Measurements from ENCODE around the gene IGFBP5. TPM values are rescaled to one million over a fixed set of nuclear protein-coding genes. Genes with fewer than 3 reads are reported as not detected.
A peak's percentile ranks its signal among the peaks of the same experiment; 100 is the strongest.

Gene IGFBP5
- total RNA-seq, 2 experiments from 2014 or later = 0.08 to 0.14 TPM

DNA sequence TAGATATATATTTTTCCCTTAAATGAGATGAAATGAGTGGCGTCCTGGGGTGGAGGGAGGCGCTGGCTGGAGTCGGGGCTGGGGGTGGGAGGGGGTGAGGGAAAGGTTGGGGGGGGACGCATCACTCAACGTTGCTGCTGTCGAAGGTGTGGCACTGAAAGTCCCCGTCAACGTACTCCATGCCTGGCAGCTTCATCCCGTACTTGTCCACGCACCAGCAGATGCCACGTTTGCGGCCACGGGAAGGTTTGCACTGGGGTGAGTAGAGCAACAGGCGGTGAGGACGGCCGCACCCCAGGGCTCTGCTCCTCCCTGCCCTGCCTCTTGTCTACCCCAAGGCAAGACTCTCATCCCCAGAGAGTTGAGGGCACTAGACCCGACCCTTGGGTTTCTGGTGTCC is 18.7 kb downstream of the IGFBP5 start:
- H3K4me1 Mint-ChIP-seq = peaks cover 2% of the 10 kb centered on the region
- H3K9me3 Mint-ChIP-seq = no peaks in the 10 kb centered on the region
- no peak for DNase-seq
- peaks cover 3% of the 10 kb centered on the region for H3K27me3 Mint-ChIP-seq
- POLR2A ChIA-PET = no interaction called here
- no peak overlapping the region for H3K4me3 Mint-ChIP-seq
- no peak for ATAC-seq (ENCODE audit: low read depth)
- H3K27ac Mint-ChIP-seq = no peak overlapping the region
- no peaks in the 10 kb centered on the region for H3K36me3 Mint-ChIP-seq

DNA sequence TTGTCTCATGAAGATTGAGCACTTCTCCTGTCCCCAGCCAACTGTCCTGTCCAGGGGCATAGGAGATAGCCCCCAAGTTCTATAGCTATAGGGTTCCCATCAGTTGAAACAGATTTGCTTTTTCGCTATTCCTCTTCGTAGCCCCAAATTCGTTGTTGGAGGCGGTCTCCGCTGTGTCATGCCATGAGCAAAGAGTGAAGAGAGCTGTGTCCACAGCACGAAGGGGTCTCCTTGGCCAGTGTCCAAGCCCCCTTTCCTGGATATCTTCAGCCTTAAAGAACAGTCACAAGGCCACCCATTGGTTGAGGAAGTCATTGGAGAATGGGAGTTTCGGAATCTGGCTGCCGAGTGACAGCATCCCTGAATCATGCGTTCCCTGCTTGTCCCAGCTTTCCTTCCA is 21.0 kb downstream of the IGFBP5 start:
- no peak for DNase-seq
- POLR2A ChIA-PET = no interaction called here
- H3K27me3 Mint-ChIP-seq = peaks cover 3% of the 10 kb centered on the region
- ATAC-seq (ENCODE audit: low read depth) = no peak
- H3K9me3 Mint-ChIP-seq = no peaks in the 10 kb centered on the region
- no peaks in the 10 kb centered on the region for H3K4me1 Mint-ChIP-seq
- H3K27ac Mint-ChIP-seq = no peak overlapping the region
- no peaks in the 10 kb centered on the region for H3K36me3 Mint-ChIP-seq
- H3K4me3 Mint-ChIP-seq = no peak overlapping the region

DNA sequence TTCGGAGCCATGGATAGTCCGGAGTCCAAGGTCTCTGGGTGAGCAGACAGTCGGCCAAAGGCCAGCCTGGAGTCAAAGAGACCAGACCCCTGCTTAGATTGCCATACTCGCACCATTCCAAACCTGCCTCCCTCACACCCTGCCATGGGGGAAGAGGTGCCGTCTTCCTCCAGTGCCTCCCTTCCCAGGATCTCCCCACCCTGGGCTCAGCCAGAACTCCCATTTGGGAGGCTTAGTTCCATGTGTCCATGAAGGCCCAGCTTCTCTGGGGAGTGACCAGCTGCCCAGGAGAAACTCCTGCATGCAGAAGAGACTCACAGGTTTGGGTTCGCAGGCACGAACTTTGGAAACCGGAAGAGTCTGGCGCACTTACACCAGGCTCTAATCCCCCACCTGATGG is 21.7 kb downstream of the IGFBP5 start:
- no peak for ATAC-seq (ENCODE audit: low read depth)
- Mint-ChIP-seq H3K4me1 (no peaks in the 10 kb centered on the region), H3K36me3 (no peaks in the 10 kb centered on the region), H3K4me3 (no peak overlapping the region), H3K27ac (no peak overlapping the region), H3K9me3 (no peaks in the 10 kb centered on the region), H3K27me3 (peaks cover 3% of the 10 kb centered on the region)
- DNase-seq = no peak
- POLR2A ChIA-PET = no interaction called here

DNA sequence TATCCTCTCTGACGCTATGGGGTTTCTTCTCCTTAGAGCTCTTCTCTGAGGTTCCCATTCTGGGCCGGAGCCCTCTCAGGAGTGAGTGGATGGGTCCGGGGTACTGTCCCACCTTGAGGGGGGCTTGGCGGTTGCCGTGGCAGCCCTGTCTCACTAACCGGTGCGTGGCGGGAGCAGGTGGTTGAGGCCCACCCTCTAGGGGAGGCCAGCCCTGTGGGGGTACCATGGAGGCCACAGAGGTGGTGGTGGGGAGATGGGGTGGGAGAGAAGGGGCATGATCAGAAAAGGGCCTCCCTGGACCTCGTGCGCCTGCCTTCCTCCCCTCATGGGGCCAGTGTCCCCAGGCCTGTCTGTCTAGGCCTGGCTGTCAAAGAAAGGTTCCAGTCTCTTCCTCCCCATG is 22.3 kb downstream of the IGFBP5 start:
- H3K27ac Mint-ChIP-seq = no peak overlapping the region
- H3K4me3 Mint-ChIP-seq = no peak overlapping the region
- no peaks in the 10 kb centered on the region for H3K9me3 Mint-ChIP-seq
- no peaks in the 10 kb centered on the region for H3K4me1 Mint-ChIP-seq
- no peak for ATAC-seq (ENCODE audit: low read depth)
- no peak for DNase-seq
- POLR2A ChIA-PET = no interaction called here
- no peaks in the 10 kb centered on the region for H3K36me3 Mint-ChIP-seq
- peaks cover 5% of the 10 kb centered on the region for H3K27me3 Mint-ChIP-seq

DNA sequence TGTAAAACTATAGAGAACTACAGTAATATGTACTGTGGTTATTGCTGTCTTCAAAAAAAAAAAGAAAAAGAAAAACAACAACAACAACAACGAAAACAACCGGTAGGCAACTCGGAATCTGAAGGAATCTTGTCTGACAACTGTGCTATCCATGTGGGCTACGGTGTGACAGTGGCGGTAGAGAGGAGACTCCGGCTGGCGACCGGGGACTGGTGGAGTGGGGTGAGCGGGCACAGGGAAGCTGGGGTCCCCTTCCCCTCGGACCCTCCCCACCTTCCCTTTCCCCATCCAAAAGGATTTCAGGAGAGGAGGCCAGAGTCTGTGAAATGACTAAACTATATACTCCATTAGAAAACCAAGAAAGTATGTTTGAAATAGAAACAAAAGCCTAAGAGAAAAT is 22.9 kb downstream of the IGFBP5 start:
- Mint-ChIP-seq H3K27ac (no peak overlapping the region), H3K27me3 (peaks cover 5% of the 10 kb centered on the region), H3K9me3 (no peaks in the 10 kb centered on the region), H3K4me1 (no peaks in the 10 kb centered on the region), H3K4me3 (no peak overlapping the region), H3K36me3 (no peaks in the 10 kb centered on the region)
- DNase-seq = no peak
- ATAC-seq (ENCODE audit: low read depth) = no peak
- POLR2A ChIA-PET = no interaction called here

DNA sequence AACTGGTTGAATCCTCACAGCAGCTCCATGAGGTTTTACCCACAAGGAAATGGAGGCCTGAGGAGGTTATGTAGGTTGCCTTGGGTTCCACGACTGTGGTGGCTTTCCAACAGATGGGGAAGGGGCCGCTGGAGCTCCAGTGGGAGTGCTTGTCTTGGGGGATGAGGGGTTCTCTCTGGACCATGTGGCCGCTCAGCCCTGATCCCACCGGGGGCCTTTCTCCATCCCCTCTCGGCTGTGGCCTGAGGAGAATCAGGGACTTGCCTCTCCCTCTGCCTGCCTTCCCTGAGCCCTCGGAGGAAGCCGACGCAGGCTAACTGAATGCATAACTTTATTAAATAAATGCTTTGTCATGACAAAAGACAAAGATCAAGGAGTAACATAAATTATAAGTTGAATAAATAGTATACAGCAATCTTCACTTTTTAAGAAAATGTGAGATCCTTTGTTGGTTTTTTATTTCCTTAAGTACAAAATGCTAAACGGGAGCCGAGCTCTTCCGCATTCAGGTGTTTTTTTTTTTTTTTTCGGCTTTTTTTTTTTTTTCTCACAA is 23.5 kb downstream of the IGFBP5 start:
- Mint-ChIP-seq H3K9me3 (no peaks in the 10 kb centered on the region), H3K27ac (no peak overlapping the region), H3K27me3 (peaks cover 5% of the 10 kb centered on the region), H3K4me1 (no peaks in the 10 kb centered on the region), H3K4me3 (no peak overlapping the region), H3K36me3 (no peaks in the 10 kb centered on the region)
- POLR2A ChIA-PET = no interaction called here
- ATAC-seq (ENCODE audit: low read depth) = no peak
- DNase-seq = no peak

DNA sequence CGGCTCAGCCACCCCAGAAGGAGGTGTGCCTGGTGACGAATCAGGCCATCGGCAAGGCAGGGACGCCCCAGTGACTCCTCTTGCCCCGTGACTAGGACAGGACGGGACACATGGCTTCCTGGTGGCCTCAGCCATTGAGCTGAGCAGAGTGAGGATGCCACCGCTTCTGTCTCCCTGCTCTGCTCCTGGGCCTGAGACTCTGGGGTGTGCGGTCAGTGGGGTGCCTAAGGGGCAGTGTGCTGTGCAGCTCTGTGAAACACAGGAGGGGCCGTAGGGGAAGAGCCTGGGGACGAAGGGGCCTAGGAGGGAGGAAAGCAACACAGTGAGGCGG is 24.3 kb downstream of the IGFBP5 start:
- peaks cover 1% of the 10 kb centered on the region for H3K4me1 Mint-ChIP-seq
- H3K27ac Mint-ChIP-seq = no peak overlapping the region
- POLR2A ChIA-PET = no interaction called here
- no peak for ATAC-seq (ENCODE audit: low read depth)
- H3K27me3 Mint-ChIP-seq = peaks cover 5% of the 10 kb centered on the region
- no peaks in the 10 kb centered on the region for H3K9me3 Mint-ChIP-seq
- DNase-seq = no peak
- no peak overlapping the region for H3K4me3 Mint-ChIP-seq
- no peaks in the 10 kb centered on the region for H3K36me3 Mint-ChIP-seq

DNA sequence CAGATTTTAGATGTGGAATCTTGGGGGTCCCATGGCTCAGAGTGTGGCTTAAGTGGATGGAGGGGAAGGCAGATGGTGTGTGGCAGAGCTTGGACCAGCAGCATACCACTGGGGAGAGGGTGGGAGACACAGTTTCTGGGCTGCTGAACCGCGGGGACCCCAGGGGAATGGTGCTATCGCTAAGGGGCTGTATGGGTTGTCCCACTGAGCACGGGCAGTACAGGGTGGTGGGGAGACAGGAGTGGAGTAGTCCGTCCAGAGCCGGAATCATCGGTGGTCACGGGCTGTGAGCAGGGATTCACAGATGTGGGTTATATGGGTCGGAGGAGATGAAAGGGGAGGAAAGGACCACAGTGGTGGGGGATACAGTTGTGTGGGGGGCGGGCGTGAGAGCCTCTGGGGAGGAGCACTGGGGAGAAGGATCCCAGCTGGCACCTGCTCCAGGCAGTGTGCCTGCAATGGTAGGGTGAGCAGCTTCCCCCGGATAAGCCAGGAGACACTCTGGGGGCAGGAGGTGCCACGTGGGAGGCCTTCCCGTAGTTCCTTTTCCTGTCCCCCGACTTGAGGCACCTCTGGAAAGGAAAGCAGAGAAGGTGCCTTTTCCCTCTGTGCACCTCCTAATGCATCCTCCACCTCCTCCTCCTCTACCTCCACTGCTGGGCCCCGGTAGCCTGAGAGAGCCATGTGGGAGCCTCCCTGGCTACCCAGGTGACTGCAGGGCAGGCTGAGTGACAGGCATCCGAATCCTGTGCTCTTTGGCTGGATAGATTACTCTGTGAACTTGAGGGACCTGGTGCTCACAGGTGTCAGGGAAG is 24.9 kb downstream of the IGFBP5 start:
- Mint-ChIP-seq H3K4me3 (no peak overlapping the region), H3K4me1 (peaks cover 1% of the 10 kb centered on the region), H3K27ac (no peak overlapping the region), H3K9me3 (no peaks in the 10 kb centered on the region), H3K36me3 (no peaks in the 10 kb centered on the region), H3K27me3 (peaks cover 5% of the 10 kb centered on the region)
- ATAC-seq (ENCODE audit: low read depth) = no peak
- DNase-seq = no peak
- POLR2A ChIA-PET = no interaction called here

DNA sequence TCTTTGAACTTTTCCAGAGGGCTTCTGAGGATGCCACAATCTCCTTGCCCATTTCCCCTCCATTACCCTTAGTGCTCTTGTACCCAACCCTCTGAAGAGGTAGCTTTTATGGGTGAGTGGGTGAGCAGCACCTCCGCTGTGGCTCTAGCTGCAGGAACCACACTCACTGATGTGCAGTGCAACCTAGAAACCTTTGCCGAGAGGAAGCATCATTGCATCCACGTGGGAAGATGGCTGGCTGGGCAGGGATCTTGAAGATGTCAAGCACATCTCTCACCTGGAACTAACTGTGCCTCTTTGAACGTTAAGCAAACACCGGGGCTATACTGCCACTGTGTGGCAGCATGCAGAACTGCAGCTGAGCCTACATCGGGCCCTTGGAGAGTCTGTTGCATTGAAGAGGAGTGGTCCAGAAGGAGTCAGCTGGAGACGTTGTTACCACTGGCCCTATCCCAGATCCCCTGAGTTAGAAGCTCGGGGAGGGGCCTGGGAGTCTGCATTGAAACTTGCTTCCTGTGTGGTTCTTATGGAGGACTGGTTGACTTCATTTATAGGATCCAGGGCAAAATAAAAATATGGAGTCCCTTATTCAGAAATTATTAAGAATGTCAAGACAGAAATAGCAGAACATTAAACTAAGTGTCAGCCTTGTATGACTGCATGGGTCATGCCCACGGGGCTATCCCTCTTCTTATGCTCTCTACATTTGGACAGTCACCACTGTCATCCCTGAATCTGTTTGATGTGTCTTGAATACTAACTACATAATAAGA is 28.7 kb downstream of the IGFBP5 start:
- peaks cover 5% of the 10 kb centered on the region for H3K27me3 Mint-ChIP-seq
- no peak overlapping the region for H3K4me3 Mint-ChIP-seq
- POLR2A ChIA-PET = interaction anchor here (1.5 to 2.7 kb wide), 2 partner anchors 148 to 168 kb away, joined by 4 to 12 read pairs; partner anchors contain the start of gene RPL37A
- H3K27ac Mint-ChIP-seq = peak overlapping the region; percentile 26
- H3K36me3 Mint-ChIP-seq = no peaks in the 10 kb centered on the region
- H3K4me1 Mint-ChIP-seq = peaks cover 1% of the 10 kb centered on the region
- DNase-seq (peak; percentile 80), ATAC-seq (ENCODE audit: low read depth) (peak; percentile 81)
- H3K9me3 Mint-ChIP-seq = no peaks in the 10 kb centered on the region

DNA sequence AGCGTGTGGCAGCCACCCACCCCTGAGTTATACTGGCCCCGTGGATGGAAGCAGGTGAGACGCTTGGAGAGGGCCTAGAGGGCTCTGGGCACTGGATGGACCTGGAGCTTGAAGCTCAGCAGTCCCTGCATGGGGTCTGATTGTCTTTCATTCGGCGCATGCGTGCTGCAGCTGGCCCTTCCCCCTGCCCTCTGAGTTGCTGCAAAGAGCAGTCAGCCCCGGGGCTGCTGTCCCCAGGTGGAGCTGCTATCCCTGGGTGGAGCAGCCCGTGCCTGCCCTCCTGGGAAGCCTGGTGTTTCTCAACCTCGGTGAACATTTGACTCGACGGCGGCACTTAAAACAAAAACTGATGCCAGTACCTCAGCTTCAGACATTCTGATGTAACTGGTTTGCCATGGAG is 29.6 kb downstream of the IGFBP5 start:
- H3K4me3 Mint-ChIP-seq = no peak overlapping the region
- H3K27ac Mint-ChIP-seq = no peak overlapping the region
- no peaks in the 10 kb centered on the region for H3K9me3 Mint-ChIP-seq
- DNase-seq = no peak
- H3K36me3 Mint-ChIP-seq = no peaks in the 10 kb centered on the region
- no peak for ATAC-seq (ENCODE audit: low read depth)
- H3K4me1 Mint-ChIP-seq = peaks cover 1% of the 10 kb centered on the region
- POLR2A ChIA-PET = interaction anchor here (1.2 to 2.7 kb wide), 2 partner anchors 147 to 149 kb away, joined by 3 to 12 read pairs; no protein-coding TSS in a partner anchor
- H3K27me3 Mint-ChIP-seq = peaks cover 5% of the 10 kb centered on the region

DNA sequence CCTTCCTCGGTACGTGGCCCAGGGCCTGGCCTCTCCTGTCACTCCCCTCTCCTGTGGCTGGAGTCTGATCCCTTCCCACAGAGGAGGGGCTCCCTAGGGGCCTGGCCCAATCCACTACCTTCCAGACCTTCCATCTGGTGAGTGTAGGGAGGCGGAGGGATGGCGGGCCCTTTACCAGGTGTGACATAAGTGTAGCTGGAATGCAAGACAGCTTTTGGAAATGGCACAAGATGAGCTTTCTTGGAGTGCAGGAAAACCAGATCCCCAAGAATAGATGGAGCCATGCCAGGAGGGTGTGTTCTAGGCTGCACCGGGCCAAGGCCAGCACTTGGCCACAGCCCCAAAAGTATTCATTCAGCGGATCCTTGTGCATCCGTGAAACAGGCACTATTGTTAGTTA is 30.1 kb downstream of the IGFBP5 start:
- H3K4me1 Mint-ChIP-seq = peaks cover 1% of the 10 kb centered on the region
- POLR2A ChIA-PET = interaction anchor here (1.2 to 2.7 kb wide), 2 partner anchors 146 to 149 kb away, joined by 3 to 12 read pairs; no protein-coding TSS in a partner anchor
- no peak overlapping the region for H3K27ac Mint-ChIP-seq
- H3K9me3 Mint-ChIP-seq = no peaks in the 10 kb centered on the region
- peaks cover 3% of the 10 kb centered on the region for H3K27me3 Mint-ChIP-seq
- H3K36me3 Mint-ChIP-seq = no peaks in the 10 kb centered on the region
- no peak overlapping the region for H3K4me3 Mint-ChIP-seq
- ATAC-seq (ENCODE audit: low read depth) (no peak), DNase-seq (no peak)

DNA sequence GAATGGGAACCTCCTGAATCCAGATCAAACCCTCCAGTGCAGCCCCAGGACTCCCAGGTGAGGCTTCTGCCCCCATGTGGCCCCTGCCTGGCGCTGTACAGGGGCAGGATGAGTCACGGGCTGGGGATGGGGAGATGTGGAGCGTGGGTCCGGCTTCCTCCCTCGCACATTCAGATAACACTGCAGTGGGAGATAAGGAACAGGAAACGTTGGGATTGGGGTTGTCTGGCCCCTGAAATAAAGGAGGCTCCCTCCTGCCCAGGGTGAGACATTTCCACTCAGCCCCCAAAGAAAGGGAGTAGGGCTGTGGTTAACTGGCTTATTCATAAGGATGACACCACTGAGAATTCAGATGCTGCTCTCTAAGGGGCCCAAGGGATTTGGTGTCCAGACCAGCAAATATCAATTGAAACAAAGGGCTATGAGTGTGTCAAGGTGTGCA is 30.7 kb downstream of the IGFBP5 start:
- H3K36me3 Mint-ChIP-seq = no peaks in the 10 kb centered on the region
- DNase-seq (no peak), ATAC-seq (ENCODE audit: low read depth) (no peak)
- H3K27me3 Mint-ChIP-seq = peaks cover 2% of the 10 kb centered on the region
- no peaks in the 10 kb centered on the region for H3K9me3 Mint-ChIP-seq
- peaks cover 1% of the 10 kb centered on the region for H3K4me1 Mint-ChIP-seq
- POLR2A ChIA-PET = interaction anchor here (1.2 to 2.7 kb wide), 2 partner anchors 146 to 148 kb away, joined by 3 to 12 read pairs; no protein-coding TSS in a partner anchor
- no peak overlapping the region for H3K4me3 Mint-ChIP-seq
- no peak overlapping the region for H3K27ac Mint-ChIP-seq

DNA sequence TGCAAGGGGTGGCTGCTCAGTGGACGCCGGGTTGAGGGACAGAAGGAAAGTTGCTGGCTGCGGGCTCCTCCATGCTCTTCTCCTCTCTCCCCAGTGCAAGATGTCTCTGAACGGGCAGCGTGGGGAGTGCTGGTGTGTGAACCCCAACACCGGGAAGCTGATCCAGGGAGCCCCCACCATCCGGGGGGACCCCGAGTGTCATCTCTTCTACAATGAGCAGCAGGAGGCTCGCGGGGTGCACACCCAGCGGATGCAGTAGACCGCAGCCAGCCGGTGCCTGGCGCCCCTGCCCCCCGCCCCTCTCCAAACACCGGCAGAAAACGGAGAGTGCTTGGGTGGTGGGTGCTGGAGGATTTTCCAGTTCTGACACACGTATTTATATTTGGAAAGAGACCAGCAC is 31.5 kb downstream of the IGFBP5 start:
- H3K4me1 Mint-ChIP-seq = peaks cover 1% of the 10 kb centered on the region
- no peak for ATAC-seq (ENCODE audit: low read depth)
- POLR2A ChIA-PET = no interaction called here

DNA sequence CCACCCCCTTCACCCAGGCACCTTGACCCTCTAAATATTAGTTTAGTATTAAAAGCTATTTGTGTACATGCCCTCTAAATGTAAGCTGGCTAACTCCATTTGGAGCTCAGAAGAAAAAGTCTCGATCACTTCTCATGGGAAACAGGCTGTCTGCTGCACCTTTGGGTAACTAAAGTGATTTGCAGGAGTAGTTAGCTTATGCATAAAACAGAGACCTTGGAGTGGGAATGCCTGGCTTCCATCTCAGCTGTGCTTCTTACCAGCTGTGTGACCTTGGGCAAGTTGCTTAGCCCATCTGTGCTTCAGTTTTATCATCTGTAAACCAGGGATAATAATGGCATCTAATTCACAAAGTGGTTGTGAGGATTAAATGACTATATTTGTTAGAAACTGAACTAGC is 32.2 kb downstream of the IGFBP5 start:
- H3K27me3 Mint-ChIP-seq = no peaks in the 10 kb centered on the region
- peaks cover 1% of the 10 kb centered on the region for H3K4me1 Mint-ChIP-seq
- ATAC-seq (ENCODE audit: low read depth) (no peak), DNase-seq (no peak)
- POLR2A ChIA-PET = no interaction called here
- H3K36me3 Mint-ChIP-seq = no peaks in the 10 kb centered on the region
- H3K4me3 Mint-ChIP-seq = no peak overlapping the region
- no peaks in the 10 kb centered on the region for H3K9me3 Mint-ChIP-seq
- no peak overlapping the region for H3K27ac Mint-ChIP-seq

More for the DNA sequence above, 31.5 kb downstream of the IGFBP5 start:
- Mint-ChIP-seq H3K4me3 (no peak overlapping the region), H3K9me3 (no peaks in the 10 kb centered on the region), H3K27me3 (peaks cover 2% of the 10 kb centered on the region), H3K36me3 (no peaks in the 10 kb centered on the region), H3K27ac (no peak overlapping the region)
- no peak for DNase-seq
